Tibial nerve (tissue), 4 donors: ENCODE data around the gene SIGLEC12.

Source experiments
- EP300 ChIP-seq, 2 donors: sonication (generic); formaldehyde crosslinking; IDR thresholded peaks; one replicate each; pipeline ENCODE4 v1.6.1; 2017; ENCODE audit warnings: antibody characterized with exemption in 2 of 2, mild to moderate bottlenecking in 1 of 2
- POLR2A ChIP-seq, 2 donors: fragments of 450-650 bp; IDR thresholded peaks; one replicate each; pipeline ENCODE4 v1.6.1; 2017; ENCODE audit warnings: antibody characterized with exemption in 2 of 2, mild to moderate bottlenecking in 2 of 2, moderate library complexity in 2 of 2
- TF ChIP-seq, protein P1 (sequence below), 5 experiments: fragments of 200-600 bp in 3 of 5; fragments of 450-650 bp in 2 of 5; sonication (generic) in 3 of 5; IDR thresholded peaks; one replicate each; pipeline ENCODE4 v1.5.1; 2016 to 2019; ENCODE audit warnings: antibody characterized with exemption in 5 of 5, mild to moderate bottlenecking in 3 of 5, moderate library complexity in 2 of 5

GRCh38 chr19:51472607-51473006 lies 29.0 kb downstream of the SIGLEC12 start:
- TF ChIP-seq, protein P1, sequence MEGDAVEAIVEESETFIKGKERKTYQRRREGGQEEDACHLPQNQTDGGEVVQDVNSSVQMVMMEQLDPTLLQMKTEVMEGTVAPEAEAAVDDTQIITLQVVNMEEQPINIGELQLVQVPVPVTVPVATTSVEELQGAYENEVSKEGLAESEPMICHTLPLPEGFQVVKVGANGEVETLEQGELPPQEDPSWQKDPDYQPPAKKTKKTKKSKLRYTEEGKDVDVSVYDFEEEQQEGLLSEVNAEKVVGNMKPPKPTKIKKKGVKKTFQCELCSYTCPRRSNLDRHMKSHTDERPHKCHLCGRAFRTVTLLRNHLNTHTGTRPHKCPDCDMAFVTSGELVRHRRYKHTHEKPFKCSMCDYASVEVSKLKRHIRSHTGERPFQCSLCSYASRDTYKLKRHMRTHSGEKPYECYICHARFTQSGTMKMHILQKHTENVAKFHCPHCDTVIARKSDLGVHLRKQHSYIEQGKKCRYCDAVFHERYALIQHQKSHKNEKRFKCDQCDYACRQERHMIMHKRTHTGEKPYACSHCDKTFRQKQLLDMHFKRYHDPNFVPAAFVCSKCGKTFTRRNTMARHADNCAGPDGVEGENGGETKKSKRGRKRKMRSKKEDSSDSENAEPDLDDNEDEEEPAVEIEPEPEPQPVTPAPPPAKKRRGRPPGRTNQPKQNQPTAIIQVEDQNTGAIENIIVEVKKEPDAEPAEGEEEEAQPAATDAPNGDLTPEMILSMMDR (IDR thresholded peaks at IDR 0.05), result no peak
- no peak for TF ChIP-seq POLR2A (IDR thresholded peaks at IDR 0.05)
- TF ChIP-seq EP300 (IDR thresholded peaks at IDR 0.05), result no peak
